ENCODE results near the gene ZNF276. TPM values are rescaled to one million over a fixed set of nuclear protein-coding genes. Genes with fewer than 3 reads are reported as not detected.

The ZNF276 gene
- total RNA-seq, 1 donor from 2014 or later = 12.9 TPM

DNA sequence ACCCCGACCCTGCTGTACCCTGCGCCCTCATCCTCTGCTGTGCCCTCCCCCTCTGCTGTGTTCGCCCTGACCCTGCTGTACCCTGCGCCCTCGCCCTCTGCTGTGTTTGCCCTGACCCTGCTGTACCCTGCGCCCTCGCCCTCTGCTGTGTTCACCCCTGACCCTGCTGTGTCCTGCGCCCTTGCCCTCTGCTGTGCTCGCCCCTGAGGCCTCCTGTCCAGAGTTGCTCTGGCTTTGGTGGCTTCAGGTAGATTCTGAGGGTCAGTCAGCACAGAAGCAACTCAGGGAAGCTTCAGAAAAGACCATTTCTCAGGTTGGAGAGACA lies 11.5 kb downstream of the ZNF276 start:
- Histone ChIP-seq H3K4me3 (ENCODE audit: low read depth, low read length) (no peak overlapping the region), H3K27me3 (ENCODE audit: control insufficient read depth, insufficient read depth, low read length) (no peaks in the 10 kb centered on the region), H3K36me3 (ENCODE audit: control insufficient read depth, insufficient read depth, low read length) (peaks cover 45% of the 10 kb centered on the region)
- FAIRE-seq = peak; percentile 58
- DNase-seq (ENCODE audit: low read depth) = no peak
- TF ChIP-seq, protein P1, sequence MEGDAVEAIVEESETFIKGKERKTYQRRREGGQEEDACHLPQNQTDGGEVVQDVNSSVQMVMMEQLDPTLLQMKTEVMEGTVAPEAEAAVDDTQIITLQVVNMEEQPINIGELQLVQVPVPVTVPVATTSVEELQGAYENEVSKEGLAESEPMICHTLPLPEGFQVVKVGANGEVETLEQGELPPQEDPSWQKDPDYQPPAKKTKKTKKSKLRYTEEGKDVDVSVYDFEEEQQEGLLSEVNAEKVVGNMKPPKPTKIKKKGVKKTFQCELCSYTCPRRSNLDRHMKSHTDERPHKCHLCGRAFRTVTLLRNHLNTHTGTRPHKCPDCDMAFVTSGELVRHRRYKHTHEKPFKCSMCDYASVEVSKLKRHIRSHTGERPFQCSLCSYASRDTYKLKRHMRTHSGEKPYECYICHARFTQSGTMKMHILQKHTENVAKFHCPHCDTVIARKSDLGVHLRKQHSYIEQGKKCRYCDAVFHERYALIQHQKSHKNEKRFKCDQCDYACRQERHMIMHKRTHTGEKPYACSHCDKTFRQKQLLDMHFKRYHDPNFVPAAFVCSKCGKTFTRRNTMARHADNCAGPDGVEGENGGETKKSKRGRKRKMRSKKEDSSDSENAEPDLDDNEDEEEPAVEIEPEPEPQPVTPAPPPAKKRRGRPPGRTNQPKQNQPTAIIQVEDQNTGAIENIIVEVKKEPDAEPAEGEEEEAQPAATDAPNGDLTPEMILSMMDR (IDR thresholded peaks at IDR 0.05; ENCODE audit: insufficient read depth, low read length, severe bottlenecking) = no peak

DNA sequence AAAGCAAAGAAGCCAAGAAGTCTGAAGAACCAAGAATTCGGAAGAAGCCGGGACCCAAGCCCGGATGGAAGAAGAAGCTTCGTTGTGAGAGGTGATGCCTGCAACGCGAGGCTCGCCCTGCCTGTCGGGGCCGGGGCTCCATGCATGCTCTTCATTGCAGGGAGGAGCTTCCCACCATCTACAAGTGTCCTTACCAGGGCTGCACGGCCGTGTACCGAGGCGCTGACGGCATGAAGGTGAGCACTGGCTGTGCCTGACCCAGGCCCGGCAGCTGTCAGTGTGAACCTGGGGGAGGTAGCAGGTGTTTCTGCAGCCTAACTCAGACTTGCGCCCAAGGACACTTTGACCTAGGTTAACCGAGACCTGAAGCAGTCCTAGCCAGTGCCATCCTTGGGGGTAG lies 12.0 kb downstream of the ZNF276 start:
- FAIRE-seq (no peak), DNase-seq (ENCODE audit: low read depth) (no peak)
- no peak overlapping the region for H3K4me3 ChIP-seq (ENCODE audit: low read depth, low read length)
- no peaks in the 10 kb centered on the region for H3K27me3 ChIP-seq (ENCODE audit: control insufficient read depth, insufficient read depth, low read length)
- peaks cover 48% of the 10 kb centered on the region for H3K36me3 ChIP-seq (ENCODE audit: control insufficient read depth, insufficient read depth, low read length)
- TF ChIP-seq, protein P1 (IDR thresholded peaks at IDR 0.05; ENCODE audit: insufficient read depth, low read length, severe bottlenecking) = no peak

DNA sequence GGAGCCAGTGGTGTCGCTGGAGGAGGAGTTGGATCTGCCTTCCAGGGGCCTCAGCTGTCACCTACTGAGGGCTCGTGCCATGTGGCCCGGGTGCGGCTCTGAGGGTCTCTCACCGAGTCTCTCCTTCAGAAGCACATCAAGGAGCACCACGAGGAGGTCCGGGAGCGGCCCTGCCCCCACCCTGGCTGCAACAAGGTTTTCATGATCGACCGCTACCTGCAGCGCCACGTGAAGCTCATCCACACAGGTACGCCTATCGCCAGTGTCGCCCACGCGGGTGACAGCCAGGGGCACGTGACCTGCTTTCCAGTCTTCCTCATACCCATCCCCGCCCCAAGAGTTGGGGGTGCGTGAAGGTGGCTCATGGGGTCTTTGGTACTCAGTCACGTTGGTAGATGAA lies 12.5 kb downstream of the ZNF276 start:
- no peak for DNase-seq (ENCODE audit: low read depth)
- Histone ChIP-seq H3K36me3 (ENCODE audit: control insufficient read depth, insufficient read depth, low read length) (peaks cover 50% of the 10 kb centered on the region), H3K27me3 (ENCODE audit: control insufficient read depth, insufficient read depth, low read length) (no peaks in the 10 kb centered on the region), H3K4me3 (ENCODE audit: low read depth, low read length) (no peak overlapping the region)
- TF ChIP-seq, protein P1 (IDR thresholded peaks at IDR 0.05; ENCODE audit: insufficient read depth, low read length, severe bottlenecking) = no peak
- FAIRE-seq = no peak

DNA sequence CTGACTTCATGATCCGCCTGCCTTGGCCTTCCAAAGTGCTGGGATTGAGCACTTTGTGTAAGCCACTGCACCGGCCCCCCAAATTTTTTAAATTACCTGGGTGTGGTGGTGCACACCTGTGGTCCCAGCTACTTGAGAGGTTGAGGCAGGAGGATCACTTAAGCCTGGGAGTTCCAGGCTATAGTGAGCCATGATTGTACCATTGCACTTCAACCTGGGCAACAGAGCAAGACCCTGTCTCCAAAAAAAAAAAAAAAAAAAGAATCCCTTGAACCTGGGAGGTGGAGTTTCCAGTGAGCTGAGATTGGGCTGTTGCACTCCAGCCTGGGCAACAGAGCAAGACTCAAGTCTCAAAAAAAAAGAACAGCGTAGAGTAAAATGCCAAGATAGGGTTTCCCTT lies 15.2 kb downstream of the ZNF276 start:
- Histone ChIP-seq H3K4me3 (ENCODE audit: low read depth, low read length) (no peak overlapping the region), H3K27me3 (ENCODE audit: control insufficient read depth, insufficient read depth, low read length) (no peaks in the 10 kb centered on the region), H3K36me3 (ENCODE audit: control insufficient read depth, insufficient read depth, low read length) (peaks cover 37% of the 10 kb centered on the region)
- no peak for FAIRE-seq
- TF ChIP-seq, protein P1 (IDR thresholded peaks at IDR 0.05; ENCODE audit: insufficient read depth, low read length, severe bottlenecking) = no peak
- DNase-seq (ENCODE audit: low read depth) = no peak

DNA sequence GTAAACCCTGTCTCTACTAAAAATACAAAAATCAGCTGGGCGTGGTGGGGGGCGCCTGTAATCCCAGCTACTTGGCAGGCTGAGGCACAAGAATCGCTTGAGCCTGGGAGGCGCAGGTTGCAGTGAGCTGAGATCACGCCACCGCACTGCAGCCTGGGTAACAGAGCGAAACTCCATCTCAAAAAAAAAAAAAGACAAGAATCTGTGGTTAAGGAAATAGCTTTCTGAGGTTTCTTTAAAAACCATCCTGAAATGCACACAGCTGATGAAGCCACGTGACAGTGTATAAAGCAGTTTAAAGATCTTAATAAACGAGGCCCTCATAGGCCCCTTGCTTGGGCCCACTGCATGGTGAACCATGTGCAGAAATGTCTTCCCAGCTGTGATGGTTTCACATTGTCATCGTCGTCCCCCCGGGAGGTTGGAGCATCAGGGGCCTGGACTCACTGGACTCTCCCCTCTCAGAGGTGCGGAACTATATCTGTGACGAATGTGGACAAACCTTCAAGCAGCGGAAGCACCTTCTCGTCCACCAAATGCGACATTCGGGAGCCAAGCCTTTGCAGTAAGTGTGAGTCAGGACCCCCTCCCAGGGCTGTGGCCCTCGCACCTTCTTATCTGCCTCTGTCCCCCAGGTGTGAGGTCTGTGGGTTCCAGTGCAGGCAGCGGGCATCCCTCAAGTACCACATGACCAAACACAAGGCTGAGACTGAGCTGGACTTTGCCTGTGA lies 16.2 kb downstream of the ZNF276 start:
- DNase-seq (ENCODE audit: low read depth) (no peak), FAIRE-seq (no peak)
- TF ChIP-seq, protein P1 (IDR thresholded peaks at IDR 0.05; ENCODE audit: insufficient read depth, low read length, severe bottlenecking) = no peak
- H3K36me3 ChIP-seq (ENCODE audit: control insufficient read depth, insufficient read depth, low read length) = peaks cover 35% of the 10 kb centered on the region
- no peaks in the 10 kb centered on the region for H3K27me3 ChIP-seq (ENCODE audit: control insufficient read depth, insufficient read depth, low read length)
- no peak overlapping the region for H3K4me3 ChIP-seq (ENCODE audit: low read depth, low read length)

DNA sequence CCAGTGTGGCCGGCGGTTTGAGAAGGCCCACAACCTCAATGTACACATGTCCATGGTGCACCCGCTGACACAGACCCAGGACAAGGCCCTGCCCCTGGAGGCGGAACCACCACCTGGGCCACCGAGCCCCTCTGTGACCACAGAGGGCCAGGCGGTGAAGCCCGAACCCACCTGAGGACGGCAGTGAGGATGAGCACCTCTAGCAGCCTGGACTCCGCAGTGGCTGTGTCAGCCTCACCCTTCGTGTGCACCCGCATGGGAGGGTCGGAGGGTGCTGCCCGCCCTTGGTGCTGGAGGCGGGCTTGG lies 16.7 kb downstream of the ZNF276 start:
- H3K36me3 ChIP-seq (ENCODE audit: control insufficient read depth, insufficient read depth, low read length) = peaks cover 33% of the 10 kb centered on the region
- no peak overlapping the region for H3K4me3 ChIP-seq (ENCODE audit: low read depth, low read length)
- TF ChIP-seq, protein P1 (IDR thresholded peaks at IDR 0.05; ENCODE audit: insufficient read depth, low read length, severe bottlenecking) = no peak
- no peaks in the 10 kb centered on the region for H3K27me3 ChIP-seq (ENCODE audit: control insufficient read depth, insufficient read depth, low read length)
- DNase-seq (ENCODE audit: low read depth) = no peak
- no peak for FAIRE-seq

Data from bronchial epithelial cell (primary cell).